Kidney glomerular epithelial cell (primary cell): ENCODE data around the gene WHRN.

Experiments used
- DNase-seq: peaks from one replicate; lab custom pipeline; 2025; lab: John Stamatoyannopoulos, UW

Gene WHRN

DNA sequence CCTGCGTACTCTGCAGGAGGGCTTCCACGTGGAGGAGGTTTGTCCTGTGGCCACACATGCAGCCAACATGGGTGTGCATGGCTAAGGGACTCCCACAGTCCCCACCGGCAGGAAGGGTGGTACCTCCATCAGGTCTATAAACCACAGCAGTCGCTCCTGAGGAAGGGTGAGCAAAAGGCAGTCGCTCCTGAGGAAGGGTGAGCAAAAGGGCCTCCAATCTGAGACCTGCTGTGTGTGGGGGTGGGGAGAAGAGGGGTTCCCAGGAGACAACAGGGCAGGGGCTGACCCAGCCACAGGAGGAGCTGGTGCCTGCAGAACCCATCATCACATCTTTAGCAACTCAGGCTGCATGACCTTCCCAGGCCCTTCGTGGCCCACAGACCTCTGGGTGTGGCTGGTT, 87.2 kb downstream of the WHRN start:
- DNase-seq = no peak

DNA sequence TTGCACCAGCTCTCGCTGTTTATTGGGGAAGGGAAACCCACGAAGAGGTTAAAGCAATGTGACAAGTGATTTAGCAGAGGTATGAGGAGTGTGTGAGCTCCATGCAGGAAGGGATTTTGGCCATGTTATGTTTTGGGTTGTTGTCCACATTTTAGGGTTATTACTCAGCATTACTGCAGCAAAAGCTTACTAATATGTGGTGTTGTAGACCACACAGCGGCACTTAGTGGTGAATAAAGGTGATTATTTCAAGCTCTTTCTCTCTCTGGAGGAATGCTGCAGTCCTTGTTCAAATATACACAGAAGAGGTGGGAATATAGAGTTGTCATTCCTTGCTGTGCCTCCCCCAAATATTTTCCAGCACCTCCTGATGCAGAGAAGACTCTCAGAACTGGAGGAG, 87.8 kb downstream of the WHRN start:
- no peak for DNase-seq

DNA sequence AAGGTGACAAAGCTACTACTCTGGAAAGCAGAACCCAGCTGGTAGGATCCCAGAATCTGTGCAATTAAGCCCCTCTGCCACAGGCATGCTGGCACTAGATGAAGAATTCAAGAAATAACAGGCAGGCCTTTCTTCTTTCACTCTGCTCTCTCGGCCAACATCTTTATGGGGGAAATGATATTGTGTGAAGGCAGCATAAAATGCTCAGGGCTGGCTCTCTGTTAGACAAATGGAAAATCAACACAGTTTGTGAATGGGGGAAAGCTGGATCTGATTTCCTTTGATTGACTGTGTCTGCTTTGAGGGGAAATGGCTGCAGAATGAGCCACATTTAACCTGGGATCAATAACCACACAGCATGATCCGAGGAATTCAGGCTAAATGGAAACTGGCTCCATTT, 88.4 kb downstream of the WHRN start:
- no peak for DNase-seq

DNA sequence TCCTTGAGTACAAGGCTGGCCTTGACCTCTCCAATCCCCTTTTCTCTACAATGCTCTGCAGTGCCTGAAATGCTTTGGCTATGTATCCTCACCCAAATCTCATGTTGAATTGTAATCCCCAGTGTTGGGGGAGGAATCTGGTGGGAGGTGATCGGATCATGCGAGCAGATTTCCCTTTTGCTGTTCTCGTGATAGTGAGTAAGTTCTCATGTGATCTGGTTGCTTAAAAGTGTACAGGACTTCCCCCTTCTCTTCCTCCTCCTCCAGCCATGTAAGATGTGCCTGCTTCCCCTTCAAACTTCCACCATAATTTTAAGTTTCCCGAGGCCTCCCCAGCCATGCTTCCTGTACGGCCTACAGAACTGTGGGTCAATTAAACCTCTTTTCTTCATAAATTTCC, 89.0 kb downstream of the WHRN start:
- DNase-seq = no peak

DNA sequence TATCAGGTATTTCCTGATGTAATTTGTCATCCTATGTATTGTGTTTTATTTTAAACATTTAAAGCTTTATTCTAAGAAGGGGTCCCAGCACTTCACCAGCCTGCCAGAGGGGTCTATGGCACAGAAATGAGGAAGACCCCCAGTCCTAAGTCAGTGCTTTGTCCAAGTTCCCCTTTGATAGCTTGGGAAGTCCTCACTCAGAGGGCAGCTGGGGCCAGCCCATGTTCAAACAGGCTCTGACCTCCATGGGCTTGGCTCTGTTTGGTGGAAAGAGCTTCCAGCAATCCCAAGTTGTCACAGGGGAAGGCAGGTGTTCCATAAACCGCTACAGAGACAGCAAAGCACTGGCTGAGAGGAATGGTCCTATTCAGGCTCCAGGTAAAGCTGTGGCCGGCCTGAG, 90.9 kb downstream of the WHRN start:
- no peak for DNase-seq

DNA sequence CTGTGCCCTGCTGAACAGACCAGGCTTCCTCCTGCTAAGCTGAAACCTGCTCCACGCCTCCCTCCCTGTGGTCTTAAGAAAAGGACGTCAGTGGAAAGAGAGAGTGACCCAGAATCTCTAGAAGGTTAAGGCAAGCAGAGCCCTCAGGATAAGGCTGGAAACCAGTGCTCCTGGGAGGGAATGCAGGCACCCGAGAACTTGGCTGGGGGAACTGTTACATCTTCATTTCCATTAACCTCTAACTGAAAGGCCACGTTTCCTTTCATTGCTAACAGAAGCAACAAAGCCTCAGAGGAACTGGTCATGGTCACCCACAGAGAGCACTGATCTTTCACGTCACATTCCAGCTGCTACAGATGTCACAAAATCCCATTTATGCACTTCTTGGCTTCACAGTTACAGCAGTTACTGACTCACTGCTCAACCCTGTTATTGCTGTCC, 91.4 kb downstream of the WHRN start:
- DNase-seq = no peak

DNA sequence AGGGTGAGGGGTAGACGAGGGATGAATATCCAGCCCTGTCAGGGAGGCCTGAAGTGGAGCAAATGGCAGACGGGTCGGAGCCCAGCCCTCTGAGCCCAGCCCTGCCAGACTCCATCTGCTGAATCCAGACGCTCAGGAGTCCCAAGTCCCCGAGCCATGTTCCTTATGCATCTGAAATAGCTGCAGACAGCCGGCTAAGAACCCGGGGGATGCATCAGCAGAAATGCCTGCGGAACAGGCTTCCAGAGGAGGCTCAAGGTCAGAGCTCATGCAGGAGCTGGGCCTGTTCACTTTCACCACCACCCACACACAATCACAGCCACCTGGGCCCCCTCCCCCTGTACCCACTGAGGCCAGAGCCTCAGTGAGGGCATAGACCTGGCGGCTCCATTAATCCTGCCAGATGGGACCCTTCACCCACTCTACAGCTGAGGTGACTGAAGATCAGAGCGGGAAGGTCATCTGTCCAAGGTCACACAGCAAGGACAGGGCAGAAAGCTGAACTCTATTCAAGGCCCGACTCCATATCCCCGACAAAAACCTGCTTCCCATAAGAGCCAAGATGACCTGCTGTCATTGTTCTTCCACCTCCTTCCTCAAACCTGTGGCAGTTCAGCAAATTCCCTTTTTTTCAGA, 93.1 kb downstream of the WHRN start:
- no peak for DNase-seq

DNA sequence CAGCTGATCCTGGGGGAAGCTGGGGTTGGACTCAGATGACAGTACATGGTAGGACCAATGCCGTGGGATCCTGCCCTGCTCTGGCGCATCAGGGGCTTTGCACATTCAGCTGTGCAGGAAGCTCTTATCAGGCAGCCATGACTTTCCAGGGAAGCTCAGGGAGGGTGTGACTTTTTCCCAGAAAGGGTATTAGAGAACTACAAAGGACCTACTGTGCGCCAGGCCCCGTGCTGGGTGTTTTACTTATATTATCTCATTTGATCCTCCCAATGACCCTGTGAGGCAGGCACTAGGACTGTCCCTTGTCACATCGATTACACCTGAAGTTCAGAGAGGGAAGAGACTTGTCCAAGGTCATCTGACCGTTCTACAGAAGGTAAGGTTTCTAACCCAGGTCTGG, 93.8 kb downstream of the WHRN start:
- no peak for DNase-seq

DNA sequence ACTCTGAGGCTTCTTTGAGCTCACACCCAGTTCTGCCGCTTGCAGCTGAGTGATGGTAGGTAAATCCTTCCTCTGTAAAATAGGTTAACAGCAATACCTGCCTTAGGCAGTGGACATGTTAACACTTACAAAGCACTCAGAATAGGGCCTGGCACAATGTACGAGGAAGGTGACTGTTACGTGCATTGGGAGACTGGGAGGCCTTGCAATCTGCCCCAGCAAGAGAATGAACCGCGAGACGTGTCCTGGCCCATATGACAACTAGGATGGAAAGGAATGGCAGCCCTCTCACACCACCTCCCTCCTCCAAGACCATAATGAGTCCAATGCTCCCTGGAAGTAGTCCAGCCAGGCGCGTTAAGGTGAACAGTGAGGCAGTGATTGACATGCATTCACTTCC, 94.4 kb downstream of the WHRN start:
- DNase-seq = no peak

DNA sequence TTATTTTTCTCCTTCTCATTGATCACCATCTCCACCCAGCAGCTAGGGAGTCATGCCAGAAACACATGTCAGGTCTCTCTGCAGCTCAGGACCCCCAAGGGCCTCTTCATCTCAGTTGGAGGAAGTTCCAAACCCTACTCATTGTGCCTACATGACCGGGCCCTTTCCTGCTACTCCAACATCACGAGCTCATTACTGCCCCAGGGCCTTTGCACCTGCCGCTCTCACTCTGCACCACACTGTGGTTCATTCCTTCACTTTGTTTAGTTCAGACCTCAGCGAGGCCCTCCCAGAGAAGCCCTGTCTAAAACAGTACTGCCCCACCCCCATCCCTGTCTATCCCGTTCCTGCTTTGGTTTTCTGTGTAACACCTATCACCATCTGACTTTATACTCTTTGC, 95.4 kb downstream of the WHRN start:
- DNase-seq = no peak

DNA sequence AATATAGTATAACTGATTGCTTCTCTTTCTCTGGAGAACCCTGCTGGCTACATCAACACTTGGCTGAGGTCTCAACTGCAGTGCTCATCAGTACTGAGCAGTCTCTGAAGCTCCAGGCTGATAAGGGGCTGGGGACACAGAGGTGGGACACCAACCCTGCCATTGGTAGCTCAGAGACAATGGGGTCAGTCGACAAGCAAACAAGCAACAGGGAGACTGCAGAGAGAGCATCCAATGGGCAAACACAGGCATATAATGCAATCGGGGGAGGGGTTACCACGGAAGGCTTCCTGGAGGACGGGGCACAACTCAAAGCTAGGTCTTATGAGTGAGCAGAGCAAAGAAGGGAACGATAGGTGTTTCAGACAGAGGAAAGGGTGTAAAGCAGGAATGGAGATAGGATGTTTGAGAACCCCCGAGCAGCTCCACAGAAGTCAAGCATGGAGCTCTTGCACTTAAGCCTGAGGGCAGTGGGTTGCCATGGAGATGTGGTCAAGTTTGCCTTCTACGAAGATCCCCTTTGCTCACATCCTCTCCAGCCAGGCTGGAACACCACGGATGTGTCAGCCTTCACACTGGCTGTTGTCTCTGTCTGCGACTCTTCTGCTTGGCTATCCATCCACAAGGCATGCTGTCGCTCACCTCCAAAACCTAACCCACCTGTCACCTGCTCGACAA, 96.0 kb downstream of the WHRN start:
- DNase-seq = no peak

DNA sequence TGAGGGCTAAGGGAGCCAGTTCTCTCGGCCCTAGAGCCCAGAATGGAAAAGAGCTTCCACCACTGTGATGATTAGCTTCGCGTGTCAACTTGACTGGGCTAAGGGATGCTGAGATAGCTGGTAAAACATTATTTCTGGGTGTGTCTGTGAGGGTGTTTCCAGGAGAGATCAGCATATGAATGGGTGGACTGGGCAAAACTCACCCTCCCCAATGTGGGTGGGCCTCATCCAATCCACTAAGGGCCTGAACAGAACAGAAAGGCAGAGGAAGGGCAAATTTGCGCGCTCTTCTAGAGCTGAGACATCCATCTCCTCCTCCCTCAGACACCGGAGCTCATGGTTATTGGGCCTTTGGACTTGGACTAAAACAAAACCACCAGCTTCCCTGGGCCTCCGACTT, 96.6 kb downstream of the WHRN start:
- no peak for DNase-seq

DNA sequence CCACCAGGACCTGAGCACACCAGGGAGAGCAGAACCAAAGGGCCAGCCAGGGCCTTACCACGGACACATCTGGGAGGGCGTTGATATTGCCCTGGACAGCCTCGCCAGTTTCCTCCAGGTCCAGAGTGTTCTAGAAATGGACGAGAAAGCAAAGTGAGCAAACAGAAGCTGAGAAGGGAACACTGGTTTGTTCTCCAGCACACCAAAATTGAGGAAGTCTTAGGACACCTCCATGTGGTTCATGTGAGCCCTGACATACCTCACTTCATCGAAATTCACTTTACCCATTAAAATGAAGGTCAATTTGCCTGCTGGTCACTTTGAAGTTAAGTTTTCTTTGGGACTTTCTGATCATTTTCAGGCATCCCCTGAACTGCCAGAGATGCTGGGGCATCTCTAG, 97.4 kb downstream of the WHRN start:
- no peak for DNase-seq

DNA sequence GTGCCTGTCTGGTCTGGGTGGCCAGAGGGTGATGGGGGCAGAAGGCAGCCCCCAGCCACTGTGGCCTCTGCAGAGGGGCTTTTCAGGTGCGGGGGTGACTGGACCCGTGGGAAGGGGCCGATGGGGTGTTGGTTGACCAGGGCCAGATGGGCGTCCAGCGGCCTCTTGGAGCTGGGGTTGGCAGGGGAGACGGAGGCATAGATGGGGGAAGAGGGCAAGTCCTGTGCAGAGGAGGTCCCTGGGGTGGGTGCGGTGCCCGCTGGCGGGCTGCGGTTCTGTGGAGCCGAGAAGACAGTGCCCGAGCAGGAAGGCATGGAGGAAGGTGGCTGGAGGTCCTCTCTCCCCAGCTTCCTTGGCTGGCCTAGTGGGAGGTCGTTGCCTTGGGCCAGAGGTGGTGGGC, 98.8 kb downstream of the WHRN start:
- DNase-seq = no peak

DNA sequence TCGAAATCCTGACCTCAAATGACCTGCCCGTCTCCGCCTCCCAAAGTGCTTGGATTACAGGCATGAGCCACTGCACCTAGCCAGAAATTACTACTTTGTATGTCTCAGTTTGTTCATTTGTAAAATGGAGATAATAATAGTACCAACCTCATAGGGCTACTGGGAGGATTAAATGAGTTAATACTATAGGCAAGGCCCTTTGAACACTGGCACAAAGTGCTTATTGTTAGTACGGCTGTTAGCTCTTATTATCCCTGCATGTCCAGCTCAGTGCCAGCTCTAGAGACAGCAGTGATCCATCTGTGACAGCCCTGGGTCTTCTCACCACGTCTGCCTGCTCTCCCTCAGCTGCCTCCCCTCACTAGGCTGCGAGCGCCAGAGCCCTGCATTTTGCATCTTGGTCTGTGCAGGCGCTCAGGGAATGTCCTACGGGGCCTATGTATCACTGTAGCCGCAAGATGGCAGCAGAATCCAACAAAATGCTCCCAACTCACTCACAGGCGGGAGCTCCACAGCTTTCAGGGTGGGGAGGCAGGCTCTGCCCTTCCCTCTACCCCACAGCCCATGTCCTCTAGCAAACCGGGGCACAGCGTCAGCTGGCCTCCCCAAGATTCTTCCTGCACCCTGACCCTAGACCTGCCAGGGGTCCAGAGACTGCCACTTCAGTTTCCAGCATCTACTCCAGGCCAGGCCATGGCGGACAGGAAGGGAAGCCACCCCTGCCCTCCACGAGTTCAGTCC, 99.8 kb downstream of the WHRN start:
- DNase-seq = peak; percentile 69

DNA sequence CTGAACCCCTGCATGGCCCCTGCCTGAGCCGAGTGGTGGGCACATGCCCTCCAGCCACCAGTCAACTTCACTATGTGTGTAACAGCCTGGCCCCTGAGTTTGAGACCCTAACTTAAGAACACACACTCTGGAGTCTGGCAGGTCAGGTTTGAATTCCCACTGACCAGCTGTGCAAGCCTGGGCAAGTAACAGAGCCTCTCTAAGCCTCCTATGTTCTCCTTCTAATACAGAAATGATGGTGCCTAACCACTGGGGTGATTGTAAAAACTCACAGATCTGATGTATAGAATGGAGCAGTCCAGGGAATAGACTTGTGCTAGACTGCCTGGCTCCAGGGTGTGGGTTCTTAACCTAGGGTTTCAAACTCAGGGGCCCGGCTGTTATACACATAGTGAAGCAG, 100.7 kb downstream of the WHRN start:
- no peak for DNase-seq

DNA sequence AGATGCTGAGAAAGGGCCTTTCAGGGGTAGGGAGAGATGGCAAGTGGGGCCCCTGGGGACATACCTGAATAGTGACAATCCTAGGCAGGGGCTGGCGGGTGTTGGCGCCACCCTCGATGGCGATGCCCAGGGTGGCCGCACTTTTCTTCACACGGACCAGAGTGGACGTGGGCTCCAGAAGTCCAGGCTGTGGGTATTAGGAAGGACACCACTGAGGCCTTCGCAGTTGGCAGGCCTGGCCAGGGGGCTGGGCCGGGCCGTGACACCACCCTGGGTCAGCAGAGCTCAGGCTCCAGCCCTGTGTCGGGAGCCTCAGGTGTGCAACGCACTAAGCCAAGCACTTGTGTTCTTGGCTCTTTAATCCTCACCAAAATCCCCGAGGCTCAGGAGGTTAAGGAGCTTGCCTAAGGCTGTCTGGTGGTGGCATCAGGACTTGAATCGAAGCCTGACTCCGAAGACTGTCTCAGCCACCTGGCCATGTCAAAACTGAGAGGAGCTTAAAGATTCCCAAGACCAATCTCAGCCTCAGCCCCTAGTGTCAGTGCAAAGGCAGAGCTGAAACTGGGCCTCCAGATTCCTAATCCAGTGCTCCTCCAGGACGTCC, 102.0 kb downstream of the WHRN start:
- no peak for DNase-seq

DNA sequence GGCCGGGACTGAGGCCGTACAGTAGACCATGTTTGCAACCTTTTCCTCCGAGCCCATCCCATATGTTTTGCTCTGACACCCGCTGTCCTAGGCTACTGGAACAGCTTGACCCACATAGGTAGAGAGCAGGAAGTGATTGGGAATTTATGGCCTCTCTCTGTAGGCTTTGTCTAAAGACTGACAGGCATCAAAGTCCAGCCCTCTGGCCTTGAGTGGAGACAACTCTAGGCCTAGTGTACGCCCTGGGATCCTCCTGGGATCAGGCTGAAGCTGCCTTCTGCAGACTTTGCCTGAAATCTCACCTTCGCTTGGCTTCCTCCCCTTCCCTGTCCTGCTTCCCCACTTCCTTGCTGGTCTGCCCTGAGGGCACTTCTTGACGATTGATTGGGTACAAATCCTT, 103.9 kb downstream of the WHRN start:
- DNase-seq = no peak

DNA sequence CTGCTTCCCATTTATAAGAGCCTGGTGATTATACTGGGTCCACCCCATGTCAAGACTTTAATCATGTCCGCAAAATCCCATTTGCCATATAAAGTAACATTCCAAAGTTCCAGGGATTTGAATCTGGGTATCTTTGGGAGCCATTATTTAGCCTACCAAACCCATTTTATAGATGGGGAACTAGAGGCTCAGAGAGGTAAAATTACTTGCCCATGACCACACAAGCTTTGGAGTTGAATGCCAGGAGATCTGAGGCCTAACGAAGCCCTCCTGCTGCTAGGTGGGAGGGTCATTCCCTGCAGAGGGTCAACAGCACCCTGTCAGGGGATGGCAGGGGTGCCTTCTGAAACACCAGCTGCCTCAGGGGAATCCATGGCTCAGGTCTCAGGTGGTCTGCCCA, 104.5 kb downstream of the WHRN start:
- no peak for DNase-seq

DNA sequence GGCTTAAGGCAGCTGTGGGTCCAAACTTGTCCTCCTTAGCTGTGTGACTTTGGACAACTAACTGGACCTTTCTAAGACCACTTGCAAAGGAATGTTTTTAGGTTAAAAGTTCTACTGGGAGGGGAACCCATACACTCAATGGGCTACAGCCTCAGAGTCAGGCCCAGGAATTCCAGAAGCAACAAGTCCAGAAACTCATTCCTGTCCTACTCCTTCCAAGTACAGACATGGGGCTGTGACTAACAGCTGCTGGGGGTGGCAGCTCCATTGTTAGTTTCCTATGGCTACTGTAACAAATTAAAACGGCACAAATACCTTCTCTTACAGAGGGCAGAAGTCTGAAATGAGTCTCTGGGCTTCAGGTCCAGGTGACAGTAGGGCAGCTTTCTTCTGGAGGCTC, 105.1 kb downstream of the WHRN start:
- DNase-seq = no peak

DNA sequence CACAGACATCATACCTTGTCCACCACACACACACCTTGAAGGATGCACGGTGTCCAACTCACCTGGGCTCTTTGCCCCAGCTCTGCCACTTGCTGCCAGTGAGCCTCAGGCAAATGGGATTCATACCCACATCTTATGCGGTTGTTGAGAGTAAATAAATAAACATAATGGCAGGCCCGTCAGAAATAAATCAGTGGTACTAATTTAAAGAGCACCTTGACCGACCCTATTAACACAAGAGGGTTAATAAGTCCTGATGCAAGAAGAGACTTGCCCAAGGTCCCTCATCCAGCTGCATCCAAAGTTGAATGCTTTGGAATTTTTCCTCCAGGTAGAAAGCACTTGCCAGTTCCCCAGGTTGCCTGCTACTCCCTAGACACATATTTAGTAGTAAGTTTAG, 105.9 kb downstream of the WHRN start:
- DNase-seq = no peak

DNA sequence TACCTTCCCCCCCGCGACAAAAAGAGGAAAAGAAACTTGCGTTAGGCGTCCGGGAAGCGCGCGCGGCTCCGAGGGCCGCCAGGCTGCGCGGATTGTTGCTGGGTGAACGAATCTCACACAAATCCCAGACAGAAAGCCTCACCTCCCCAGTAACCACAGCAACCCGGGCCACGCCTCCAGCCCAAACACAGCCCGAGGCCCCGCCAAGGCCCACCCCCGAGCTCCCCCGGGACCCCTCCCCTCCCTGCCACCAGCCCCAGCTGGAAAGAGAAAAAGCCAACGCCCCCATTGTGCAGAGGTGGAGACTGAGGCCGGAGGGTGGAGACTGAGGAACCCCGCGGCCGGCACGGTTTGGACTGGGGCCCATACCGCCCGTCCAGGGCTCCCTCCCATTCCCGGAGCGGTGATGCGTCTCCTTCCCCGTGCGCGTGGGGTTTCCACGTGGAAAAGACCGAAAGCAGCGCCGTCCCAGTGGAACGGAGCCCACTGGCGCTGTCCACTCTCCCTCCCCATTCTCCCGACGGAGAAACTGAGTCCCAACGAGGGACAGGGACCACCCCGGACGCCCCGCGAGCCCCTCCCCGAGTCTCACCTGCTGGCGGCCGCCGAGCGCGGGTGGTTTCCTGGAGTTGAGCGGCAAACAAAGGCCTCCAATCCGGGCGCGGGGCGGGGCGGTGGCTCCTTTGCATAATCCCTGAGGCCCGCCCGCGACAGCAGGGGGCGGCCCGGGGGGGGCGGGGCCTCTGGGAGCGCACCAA, 107.2 kb downstream of the WHRN start:
- DNase-seq = peak; percentile 80
